ENCODE results near the gene RAB15.

RAB15 gene

GRCh38 chr14:64906022-64906421 is 66.1 kb downstream of the RAB15 start:
- DNase-seq (ENCODE audit: low spot score), result no peak

GRCh38 chr14:64899958-64900357 is 72.2 kb downstream of the RAB15 start:
- no peak for DNase-seq (ENCODE audit: low spot score)

Data from AG20443 (cell line).